ENCODE measurements around the gene VARS1.
"Not testable (repeated sequence)": the region's sequence is repeated elsewhere in the genome, so short reads cannot be mapped to it uniquely, and the experiment has no call there.

Gene VARS1

GRCh38 chr6:31821301-31822035 is 25.9 kb upstream of the VARS1 start:
- no peak for DNase-seq

GRCh38 chr6:31820399-31820798 is 24.8 kb upstream of the VARS1 start:
- not testable (repeated sequence) for DNase-seq

- DNase-seq: no peak
Measured at GRCh38 chr6:31819871-31820299, 24.3 kb upstream of the VARS1 start.

GRCh38 chr6:31817929-31818511 is 22.5 kb upstream of the VARS1 start:
- DNase-seq: not testable (repeated sequence)

GRCh38 chr6:31817133-31817928 is 21.8 kb upstream of the VARS1 start:
- DNase-seq: peak; percentile 56

GRCh38 chr6:31815025-31815838 is 19.7 kb upstream of the VARS1 start, which contains the start of the genes HSPA1A and HSPA1L:
TSS of gene HSPA1A (plus strand) at chr6:31815543. CDS start at chr6:31815757, 214 bp downstream.
TSS of gene HSPA1L (minus strand) at chr6:31815283. CDS start at chr6:31811972, 3,311 bp downstream.
- DNase-seq: peak; percentile 87

- peak; percentile 76 for DNase-seq
Measured at GRCh38 chr6:31814677-31815024, 19.1 kb upstream of the VARS1 start.

DNA sequence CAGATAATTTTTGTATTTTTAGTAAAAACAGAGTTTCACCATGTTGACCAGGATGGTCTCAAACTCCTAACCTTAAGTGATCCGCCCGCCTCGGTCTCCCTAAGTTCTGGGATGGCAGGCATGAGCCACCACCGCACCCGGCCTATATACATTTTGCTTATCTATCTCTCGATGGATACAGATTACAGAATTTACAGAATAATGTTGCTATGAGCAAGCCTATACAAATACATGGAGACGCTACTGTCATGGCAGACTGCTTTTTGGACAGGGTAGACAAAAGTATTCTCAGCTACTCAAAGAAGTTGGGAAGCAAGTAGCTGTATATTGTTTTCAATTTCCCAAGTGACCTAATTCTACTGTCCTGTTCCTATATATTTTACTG is 17.9 kb upstream of the VARS1 start:
- DNase-seq: no peak

DNA sequence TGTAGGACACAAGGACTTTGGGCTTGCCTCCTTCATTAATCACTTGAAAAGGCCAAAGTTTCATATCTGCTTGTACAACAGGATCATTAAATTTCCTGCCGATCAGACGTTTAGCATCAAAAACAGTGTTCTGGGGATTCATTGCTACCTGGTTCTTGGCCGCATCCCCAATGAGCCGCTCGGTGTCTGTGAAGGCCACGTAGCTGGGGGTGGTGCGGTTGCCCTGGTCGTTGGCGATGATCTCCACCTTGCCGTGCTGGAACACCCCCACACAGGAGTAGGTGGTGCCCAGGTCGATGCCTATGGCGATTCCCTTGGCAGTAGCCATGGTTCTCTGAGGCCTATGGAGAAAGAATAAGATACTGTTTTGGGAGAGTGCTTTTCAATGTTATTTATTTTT is 16.1 kb upstream of the VARS1 start:
- DNase-seq: no peak

DNA sequence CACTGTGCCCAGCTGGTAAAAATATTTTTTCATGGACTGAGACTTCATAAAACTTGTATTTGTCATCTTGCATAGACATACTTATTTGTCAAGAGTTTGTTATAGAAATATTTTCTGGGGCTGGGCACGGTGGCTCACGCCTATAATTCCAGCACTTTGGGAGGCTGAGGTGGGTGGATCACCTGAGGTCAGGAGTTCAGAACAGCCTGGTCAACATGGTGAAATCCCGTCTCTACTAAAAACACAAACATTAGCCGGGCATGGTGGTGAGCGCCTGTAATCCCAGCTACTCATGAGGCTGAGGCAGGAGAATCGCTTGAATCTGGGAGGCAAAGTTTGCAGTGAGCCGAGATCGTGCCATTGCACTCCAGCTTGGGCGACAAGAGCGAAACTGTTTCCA is 13.0 kb upstream of the VARS1 start:
- not testable (repeated sequence) for DNase-seq

GRCh38 chr6:31806470-31807272 is 11.1 kb upstream of the VARS1 start, which contains the start of gene LSM2:
TSS of gene LSM2 (minus strand) at chr6:31806966. CDS start at chr6:31806757, 209 bp downstream.
- peak; percentile 98 for DNase-seq

DNA sequence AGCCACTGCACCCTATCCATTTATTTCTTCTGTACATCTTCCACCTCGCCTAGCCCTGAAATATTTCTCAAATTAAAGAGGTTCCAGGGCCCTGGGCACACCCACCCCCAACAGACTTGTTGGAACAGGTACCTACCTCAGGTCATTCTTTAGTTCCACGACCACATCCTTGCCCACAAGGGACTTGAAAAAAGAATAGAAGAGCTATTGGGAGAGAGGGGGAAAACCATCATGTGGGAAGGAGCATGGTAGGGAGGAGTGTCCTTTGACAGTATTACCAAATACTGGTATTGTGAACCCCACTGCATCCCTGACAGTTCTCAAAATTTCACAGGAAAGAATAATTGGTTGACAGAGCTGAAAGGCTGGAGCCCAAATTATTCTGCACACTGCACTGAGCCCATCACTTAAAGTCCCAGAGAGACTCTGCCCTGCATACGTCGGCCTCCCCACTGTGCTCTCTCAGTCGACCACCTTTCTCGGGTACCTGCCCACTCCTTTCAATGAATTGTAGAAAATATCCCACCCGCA is 10.5 kb upstream of the VARS1 start:
- no peak for DNase-seq

DNA sequence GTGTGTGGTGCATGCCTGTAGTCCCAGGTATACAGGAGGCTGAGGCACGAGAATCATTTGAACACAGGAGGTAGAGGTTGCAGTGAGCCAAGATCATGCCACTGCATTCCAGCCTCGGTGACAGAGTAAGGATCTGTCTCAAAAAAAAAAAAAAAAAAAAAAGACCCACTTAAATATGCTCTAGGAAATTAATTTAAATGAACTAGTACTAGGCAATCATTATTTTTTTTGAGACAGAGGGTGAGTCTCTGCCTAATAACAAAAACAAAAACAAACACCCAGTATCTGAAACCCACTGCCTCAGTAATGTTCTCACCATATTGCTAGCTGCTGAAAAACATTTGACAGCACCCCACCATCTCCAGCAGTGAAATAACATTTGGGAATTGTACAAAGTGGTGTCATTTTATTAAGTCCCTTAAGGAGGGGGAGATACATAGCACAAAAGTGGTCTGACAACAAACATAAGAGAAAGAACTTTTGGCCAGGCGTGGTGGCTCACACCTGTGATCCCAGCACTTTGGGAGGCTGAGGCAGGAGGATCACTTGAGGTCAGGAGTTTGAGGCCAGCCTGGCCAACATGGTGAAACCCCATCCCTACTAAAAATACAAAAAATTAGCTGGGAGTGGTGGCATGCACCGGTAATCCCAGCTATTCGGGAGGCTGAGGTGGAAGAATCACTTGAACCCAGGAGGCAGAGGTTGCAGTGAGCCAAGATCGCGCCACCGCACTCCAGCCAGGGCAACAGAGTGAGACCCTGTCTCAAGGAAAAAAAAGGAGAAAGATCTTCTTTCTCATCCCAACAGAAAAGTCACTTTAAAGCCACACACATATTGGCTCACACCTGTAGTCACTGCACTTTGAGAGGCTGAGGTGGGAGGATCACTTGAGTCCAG is 5.7 kb upstream of the VARS1 start:
- DNase-seq: not testable (repeated sequence)

DNA sequence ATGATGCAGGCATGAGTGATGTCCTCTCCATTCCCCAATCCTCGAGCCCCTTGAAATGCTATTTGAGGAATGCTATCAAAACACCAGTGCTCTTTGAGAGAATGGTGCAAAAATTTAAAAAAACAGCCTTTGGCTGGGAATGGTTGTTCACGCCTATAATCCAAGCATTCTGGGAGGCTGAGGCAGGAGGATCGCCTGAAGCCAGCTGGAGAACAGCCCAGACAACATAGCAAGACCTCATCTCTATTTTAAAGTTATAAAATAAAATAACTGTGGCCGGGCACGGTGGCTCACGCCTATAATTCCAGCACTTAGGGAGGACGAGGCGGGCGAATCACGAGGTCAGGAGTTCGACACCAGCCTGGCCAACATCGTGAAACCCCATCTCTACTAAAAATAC is 4.2 kb upstream of the VARS1 start:
- no peak for DNase-seq

- DNase-seq: peak; percentile 65
Measured at GRCh38 chr6:31797588-31797987, 2.0 kb upstream of the VARS1 start.

DNA sequence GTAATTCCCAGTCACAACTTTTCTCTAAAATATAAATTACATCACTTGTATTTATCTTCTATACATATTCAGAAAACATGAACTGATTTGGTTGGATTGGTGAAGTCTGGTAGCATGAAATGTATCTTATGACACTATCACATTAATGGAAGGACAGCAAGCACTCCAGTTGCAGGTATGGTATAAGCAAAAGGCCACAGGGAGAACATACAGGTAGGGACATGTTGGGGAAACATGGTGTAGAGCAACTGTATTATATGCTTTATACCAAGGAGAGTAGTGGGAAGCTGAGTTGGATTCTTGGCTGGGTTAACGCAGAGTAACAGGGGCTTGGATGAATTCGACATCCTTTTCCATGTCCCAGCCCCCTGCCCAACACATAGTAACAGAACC is 1.4 kb upstream of the VARS1 start:
- no peak for DNase-seq

DNA sequence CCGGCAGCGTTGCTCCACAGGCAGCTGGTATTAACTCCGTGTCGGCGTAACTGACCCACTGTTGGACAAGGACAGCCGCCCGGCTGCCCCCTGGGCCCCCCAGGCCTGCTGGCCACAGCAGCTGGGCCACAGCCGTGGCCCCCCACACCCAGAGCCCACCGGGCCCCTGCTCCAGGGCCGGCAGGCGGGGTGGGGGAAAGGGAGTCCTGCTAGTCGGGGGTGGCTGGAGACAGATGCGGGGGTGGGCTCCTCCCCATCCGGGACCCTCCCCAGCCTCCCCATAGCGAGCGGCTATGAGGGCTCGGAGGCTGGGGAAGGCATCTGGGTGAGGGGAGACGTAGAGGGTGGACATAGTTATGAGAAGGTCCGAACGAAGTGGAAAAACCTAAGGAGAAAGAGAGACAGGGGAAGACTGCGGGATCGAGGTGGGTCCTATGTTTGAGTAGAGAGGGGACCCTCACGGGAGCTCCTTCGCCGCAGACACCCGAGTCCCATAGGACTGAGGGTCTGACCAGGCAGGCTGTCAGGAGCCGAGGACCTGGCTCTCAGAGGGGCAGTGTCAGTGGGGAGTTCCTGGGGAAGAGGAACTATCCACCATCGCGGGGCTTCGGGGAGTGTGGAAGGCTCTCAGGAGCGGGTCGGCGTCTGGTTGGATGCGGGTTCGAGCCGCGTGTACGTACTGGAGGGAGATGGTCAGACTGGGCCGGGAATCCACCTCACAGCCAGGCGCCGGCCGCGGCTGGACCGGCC is 511 bp downstream of the VARS1 start:
- DNase-seq: no peak

DNA sequence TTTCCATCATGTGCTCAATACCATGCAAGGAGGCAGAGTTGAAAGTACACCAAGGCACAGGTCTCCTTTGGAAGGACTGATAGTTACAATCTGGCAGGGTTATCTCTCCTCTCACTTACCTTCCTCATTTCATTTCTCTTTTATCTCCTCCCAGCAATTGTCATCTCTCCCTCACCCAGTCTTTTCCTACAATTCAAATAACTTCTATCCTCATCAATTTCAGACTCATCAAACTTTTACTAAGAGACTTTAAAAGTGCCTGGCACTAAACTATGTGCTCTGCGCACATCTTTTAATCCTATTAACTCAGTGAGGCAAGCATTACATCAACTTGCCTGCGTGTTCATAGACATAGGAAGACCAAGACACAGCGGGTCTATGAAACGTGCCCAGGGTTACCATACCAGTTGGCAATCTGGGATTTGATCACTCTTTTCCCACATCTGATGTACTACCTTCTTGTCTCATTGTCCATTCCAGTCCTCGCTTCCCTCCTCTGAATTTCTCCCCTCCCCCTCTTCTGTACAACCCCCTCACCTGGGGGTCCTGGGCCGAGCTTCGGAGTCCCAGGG is 1.2 kb downstream of the VARS1 start:
- no peak for DNase-seq

GRCh38 chr6:31793927-31794245 is 1.7 kb downstream of the VARS1 start:
- DNase-seq: not testable (repeated sequence)

GRCh38 chr6:31792761-31793171 is 2.8 kb downstream of the VARS1 start:
- DNase-seq: no peak
